ENCODE measurements around the gene SCFD2. TPM values are rescaled to one million over a fixed set of nuclear protein-coding genes. Genes with fewer than 3 reads are reported as not detected.
"Not testable (repeated sequence)": the region's sequence is repeated elsewhere in the genome, so short reads cannot be mapped to it uniquely, and the experiment has no call there.

SCFD2 gene
- 10 to 100 TPM; 35.2 to 46.7 (median 41.5) TPM for total RNA-seq (2021; fragmentation: NEBNext Ultra II Directional; extraction: Animal tissue kit (Norgen Biotek cat#: 25700))
- long read RNA-seq, partial matches to known transcripts, result 2 of 12 reads
- long read RNA-seq, other reads (novel, unspliced or antisense), result 10 of 12 reads

DNA sequence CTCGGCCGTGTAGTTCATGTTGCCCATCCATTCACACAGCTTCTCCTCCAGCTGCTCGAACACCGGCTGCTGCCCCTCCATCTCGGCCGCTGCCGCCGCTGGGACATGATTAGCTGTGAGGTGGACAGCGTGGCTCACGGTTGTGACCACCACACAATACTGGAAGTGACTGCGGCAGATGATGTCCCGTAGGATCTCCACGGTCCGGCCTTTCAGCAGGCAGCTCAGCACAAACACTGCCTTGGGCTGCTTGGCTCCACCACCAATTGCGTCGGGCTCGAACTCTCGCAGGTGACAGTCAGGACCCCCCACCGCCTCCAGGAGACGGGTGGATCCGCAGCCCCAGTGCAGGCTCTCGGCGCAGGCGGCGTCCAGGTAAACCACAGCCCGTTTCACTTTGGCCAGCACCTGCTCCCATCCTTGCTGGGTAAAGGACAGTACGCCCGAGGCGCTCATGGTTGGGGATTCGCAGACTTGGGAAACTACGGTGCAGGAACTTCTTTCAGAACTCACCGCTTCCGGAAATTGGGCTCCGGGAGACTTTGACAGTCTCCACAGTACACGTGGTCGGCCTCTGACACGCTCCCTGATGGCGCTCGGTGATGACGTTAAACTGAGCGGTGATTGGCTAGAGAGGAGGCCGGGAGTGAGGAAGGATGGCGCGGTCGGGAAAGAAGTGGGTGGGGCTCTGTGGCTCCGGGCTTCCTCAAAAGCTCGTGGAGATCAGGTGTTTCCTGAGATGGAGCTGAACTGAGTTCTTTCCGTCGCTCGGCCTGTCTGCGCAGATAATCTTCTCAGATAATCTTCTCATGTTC, at the start of gene SCFD2:
SCFD2 (minus strand) TSS at position 576 of the 815 bp plus-strand sequence.
- Mint-ChIP-seq H3K27ac (peak within 1 kb of the TSS; percentile 75), H3K27me3 (ENCODE audit: insufficient read depth) (peaks cover 3% of the 10 kb centered on the region; the same call in 1 of the 2 replicates), H3K4me3 (peak within 1 kb of the TSS; percentile 96), H3K4me1 (ENCODE audit: low read depth) (peaks cover 46% of the 10 kb centered on the region), H3K36me3 (ENCODE audit: low read depth) (peaks cover 17% of the 10 kb centered on the region), H3K9me3 (no peaks in the 10 kb centered on the region)
- DNase-seq, result peak; percentile 96
- TF ChIP-seq, protein P1, sequence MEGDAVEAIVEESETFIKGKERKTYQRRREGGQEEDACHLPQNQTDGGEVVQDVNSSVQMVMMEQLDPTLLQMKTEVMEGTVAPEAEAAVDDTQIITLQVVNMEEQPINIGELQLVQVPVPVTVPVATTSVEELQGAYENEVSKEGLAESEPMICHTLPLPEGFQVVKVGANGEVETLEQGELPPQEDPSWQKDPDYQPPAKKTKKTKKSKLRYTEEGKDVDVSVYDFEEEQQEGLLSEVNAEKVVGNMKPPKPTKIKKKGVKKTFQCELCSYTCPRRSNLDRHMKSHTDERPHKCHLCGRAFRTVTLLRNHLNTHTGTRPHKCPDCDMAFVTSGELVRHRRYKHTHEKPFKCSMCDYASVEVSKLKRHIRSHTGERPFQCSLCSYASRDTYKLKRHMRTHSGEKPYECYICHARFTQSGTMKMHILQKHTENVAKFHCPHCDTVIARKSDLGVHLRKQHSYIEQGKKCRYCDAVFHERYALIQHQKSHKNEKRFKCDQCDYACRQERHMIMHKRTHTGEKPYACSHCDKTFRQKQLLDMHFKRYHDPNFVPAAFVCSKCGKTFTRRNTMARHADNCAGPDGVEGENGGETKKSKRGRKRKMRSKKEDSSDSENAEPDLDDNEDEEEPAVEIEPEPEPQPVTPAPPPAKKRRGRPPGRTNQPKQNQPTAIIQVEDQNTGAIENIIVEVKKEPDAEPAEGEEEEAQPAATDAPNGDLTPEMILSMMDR (IDR thresholded peaks at IDR 0.05), result no peak

DNA sequence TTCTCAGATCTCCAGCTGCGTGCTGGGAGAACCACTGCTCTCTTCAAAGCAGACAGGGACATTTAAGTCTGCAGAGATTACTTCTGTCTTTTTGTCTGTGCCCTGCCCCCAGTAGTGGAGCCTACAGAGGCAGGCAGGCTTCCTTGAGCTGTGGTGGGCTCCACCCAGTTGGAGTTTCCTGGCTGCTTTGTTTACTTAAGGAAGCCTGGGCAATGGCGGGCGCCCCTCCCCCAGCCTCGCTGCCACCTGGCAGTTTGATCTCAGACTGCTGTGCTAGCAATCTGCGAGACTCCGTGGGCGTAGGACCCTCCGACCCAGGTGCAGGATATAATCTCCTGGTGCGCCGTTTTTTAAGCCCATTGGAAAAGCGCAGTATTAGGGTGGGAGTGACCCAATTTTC, 43.6 kb upstream of the SCFD2 start:
- DNase-seq; H3K27me3 Mint-ChIP-seq (ENCODE audit: insufficient read depth); H3K27ac Mint-ChIP-seq; H3K4me3 Mint-ChIP-seq: not testable (repeated sequence)
- Mint-ChIP-seq H3K9me3 (peaks cover 12% of the 10 kb centered on the region), H3K4me1 (ENCODE audit: low read depth) (peaks cover 28% of the 10 kb centered on the region), H3K36me3 (ENCODE audit: low read depth) (peaks cover 47% of the 10 kb centered on the region)

DNA sequence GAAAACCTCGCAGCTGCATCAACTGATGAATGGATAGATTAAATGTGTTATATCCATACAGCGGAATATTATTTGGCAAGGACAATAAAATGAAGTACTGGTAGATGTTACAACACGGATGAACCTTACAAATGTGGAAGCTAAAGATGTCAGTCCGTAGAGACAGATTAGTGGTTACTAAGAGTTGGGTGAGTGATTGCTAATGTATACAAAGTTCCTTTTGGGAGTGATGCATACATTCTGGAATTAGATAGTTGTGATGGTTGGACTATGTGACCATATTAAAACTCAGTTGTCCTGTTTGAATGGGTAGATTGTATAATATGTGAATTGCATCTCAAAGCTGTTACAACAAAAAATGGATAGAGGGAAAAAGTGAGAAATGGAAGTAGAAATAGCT, 14.4 kb upstream of the SCFD2 start:
- DNase-seq, result no peak
- Mint-ChIP-seq H3K27ac (peak overlapping the region; percentile 9; the same call in 1 of the 2 replicates), H3K9me3 (no peaks in the 10 kb centered on the region), H3K4me3 (peak overlapping the region; percentile 97), H3K36me3 (ENCODE audit: low read depth) (peaks cover 32% of the 10 kb centered on the region), H3K4me1 (ENCODE audit: low read depth) (peaks cover 50% of the 10 kb centered on the region), H3K27me3 (ENCODE audit: insufficient read depth) (peaks cover 3% of the 10 kb centered on the region; the same call in 1 of the 2 replicates)
- TF ChIP-seq, protein P1 (IDR thresholded peaks at IDR 0.05), result no peak

DNA sequence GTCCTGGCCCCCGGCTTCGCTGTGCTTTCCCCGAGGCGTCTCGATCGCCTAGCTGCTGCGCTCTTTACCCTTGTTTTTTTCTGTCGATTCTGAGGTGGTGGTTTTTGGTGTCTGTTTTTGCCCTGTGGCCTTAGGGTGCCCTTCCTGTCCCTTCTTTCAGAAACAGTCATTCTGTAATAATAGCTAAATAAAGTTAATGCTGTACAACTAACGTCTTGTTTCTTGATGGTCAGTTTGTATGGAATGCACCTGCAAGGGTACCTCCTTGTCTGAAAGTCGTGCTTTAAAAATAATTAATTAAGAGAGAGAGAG, 12.3 kb upstream of the SCFD2 start:
- H3K27me3 Mint-ChIP-seq (ENCODE audit: insufficient read depth), result peaks cover 3% of the 10 kb centered on the region; the same call in 1 of the 2 replicates
- TF ChIP-seq, protein P1 (IDR thresholded peaks at IDR 0.05), result no peak
- no peak for DNase-seq
- H3K9me3 Mint-ChIP-seq, result no peaks in the 10 kb centered on the region
- peak overlapping the region; percentile 96 for H3K27ac Mint-ChIP-seq
- H3K4me1 Mint-ChIP-seq (ENCODE audit: low read depth), result peaks cover 42% of the 10 kb centered on the region
- peaks cover 20% of the 10 kb centered on the region for H3K36me3 Mint-ChIP-seq (ENCODE audit: low read depth)
- peak overlapping the region; percentile 97 for H3K4me3 Mint-ChIP-seq

DNA sequence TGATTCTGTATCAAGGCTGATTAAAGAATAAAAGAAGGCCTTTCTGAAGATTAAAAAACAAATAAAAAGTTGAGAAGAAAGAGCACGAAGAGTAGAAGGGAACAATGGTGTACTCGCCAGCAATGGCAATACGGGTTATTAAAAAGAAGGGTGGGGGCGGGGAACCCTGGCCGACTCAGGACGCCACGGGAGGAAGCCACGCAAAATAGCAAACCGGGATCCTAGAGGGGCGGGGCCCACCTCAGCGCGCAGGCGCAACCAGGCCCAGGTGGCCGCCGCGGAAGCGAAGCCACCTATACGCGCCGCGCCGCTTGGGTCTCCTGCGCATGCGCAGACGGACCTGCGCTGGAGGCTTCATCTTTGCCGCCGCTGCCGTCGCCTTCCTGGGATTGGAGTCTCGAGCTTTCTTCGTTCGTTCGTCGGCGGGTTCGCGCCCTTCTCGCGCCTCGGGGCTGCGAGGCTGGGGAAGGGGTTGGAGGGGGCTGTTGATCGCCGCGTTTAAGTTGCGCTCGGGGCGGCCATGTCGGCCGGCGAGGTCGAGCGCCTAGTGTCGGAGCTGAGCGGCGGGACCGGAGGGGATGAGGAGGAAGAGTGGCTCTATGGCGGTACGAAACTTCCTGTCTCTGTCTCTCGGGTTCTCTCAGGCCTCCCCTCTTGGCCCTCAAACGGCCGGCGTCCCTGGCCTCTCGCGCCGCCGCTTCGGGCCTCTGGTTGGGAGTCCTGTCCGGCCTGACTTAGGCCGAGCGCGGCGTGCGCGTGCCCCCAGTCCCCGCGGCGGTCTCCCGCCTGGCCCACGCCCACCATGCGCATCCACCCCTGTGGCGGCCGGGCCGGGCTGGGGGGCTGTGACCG, 11.7 kb upstream of the SCFD2 start, which contains the start of gene FIP1L1:
FIP1L1 (plus strand) TSS at position 323 of the 852 bp plus-strand sequence; CDS start at position 521, 198 bp downstream.
- Mint-ChIP-seq H3K36me3 (ENCODE audit: low read depth) (peaks cover 20% of the 10 kb centered on the region), H3K4me3 (peak within 1 kb of the TSS; percentile 97), H3K9me3 (no peaks in the 10 kb centered on the region), H3K27ac (peak within 1 kb of the TSS; percentile 96), H3K4me1 (ENCODE audit: low read depth) (peaks cover 39% of the 10 kb centered on the region), H3K27me3 (ENCODE audit: insufficient read depth) (peaks cover 3% of the 10 kb centered on the region; the same call in 1 of the 2 replicates)
- DNase-seq, result peak; percentile 84
- TF ChIP-seq, protein P1 (IDR thresholded peaks at IDR 0.05), result no peak
